KMS-11 (cell line): ENCODE measurements around the gene ADISSP.

Experiments used
- H2AFZ ChIP-seq: fragments of 200-600 bp; sonication (generic); 2 replicates; pipeline ENCODE4 v1.6.1; 2016; ENCODE audit warnings: antibody characterized with exemption, mixed run types, low read depth
- H3K27ac ChIP-seq: fragments of 200-600 bp; sonication (generic); 2 replicates; pipeline ENCODE4 v1.6.1; 2016; ENCODE audit warnings: mild to moderate bottlenecking, mixed run types
- H3K27me3 ChIP-seq: fragments of 200-600 bp; sonication (generic); 2 replicates; pipeline ENCODE4 v1.6.1; 2017; ENCODE audit warnings: mild to moderate bottlenecking, low read depth, mixed run types, moderate library complexity; ENCODE audit not compliant: insufficient read depth
- H3K36me3 ChIP-seq: fragments of 200-600 bp; sonication (generic); 2 replicates; pipeline ENCODE4 v1.6.1; 2017; ENCODE audit warnings: mild to moderate bottlenecking, mixed run types; ENCODE audit not compliant: insufficient read depth
- H3K4me1 ChIP-seq: fragments of 200-600 bp; sonication (generic); 2 replicates; pipeline ENCODE4 v1.6.1; 2016; ENCODE audit warnings: mild to moderate bottlenecking, low read depth, mixed run types; ENCODE audit not compliant: poor library complexity, severe bottlenecking
- H3K4me2 ChIP-seq: fragments of 200-600 bp; sonication (generic); 2 replicates; pipeline ENCODE4 v1.7.0; 2016; ENCODE audit warnings: mild to moderate bottlenecking, mixed run types
- H3K4me3 ChIP-seq: fragments of 200-600 bp; sonication (generic); IDR thresholded peaks from 2 replicates; pipeline ENCODE4 v1.6.1; 2017; ENCODE audit warnings: low read depth, low read length, mixed read lengths; ENCODE audit not compliant: insufficient read depth
- H3K79me2 ChIP-seq: fragments of 200-600 bp; sonication (generic); 2 replicates; pipeline ENCODE4 v1.6.1; 2016; ENCODE audit warnings: low read depth, mixed run types; ENCODE audit not compliant: insufficient read depth
- H3K9ac ChIP-seq: fragments of 200-600 bp; sonication (generic); 2 replicates; pipeline ENCODE4 v1.6.1; 2016; ENCODE audit warnings: mild to moderate bottlenecking, mixed run types
- H4K20me1 ChIP-seq: fragments of 200-600 bp; sonication (generic); 2 replicates; pipeline ENCODE4 v1.6.1; 2016; ENCODE audit warnings: mild to moderate bottlenecking, mixed run types; ENCODE audit not compliant: insufficient read depth
- TF ChIP-seq, protein P1 (sequence below): fragments of 200-600 bp; sonication (generic); conservative IDR thresholded peaks from 2 replicates; pipeline ENCODE4 v1.6.1; 2017; ENCODE audit warnings: low read depth, mild to moderate bottlenecking, antibody characterized with exemption, low read length, moderate library complexity, mixed read lengths

ADISSP gene

DNA sequence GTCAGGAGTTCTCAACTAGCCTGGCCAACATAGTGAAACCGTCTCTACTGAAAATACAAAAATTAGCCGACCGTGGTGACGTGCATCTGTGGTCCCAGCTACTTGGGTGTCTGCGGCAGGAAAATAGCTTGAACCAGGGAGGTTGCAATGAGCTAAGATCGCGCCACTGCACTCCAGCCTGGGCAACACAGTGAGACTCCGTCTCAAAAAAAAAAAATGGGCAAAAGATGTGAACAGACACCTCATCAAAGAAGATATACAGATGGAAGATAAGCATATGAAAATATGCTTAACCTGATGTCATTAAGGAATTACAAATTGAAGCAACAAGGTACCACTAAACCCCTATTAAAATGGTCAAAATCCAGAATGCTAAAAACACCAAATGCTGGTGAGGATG, 44.3 kb downstream of the ADISSP start:
- Histone ChIP-seq H3K4me3 (no peak overlapping the region), H2AFZ (no peak overlapping the region), H3K9ac (no peak overlapping the region), H3K27me3 (no peaks in the 10 kb centered on the region), H3K4me2 (no peak overlapping the region), H3K4me1 (peaks cover 7% of the 10 kb centered on the region), H3K79me2 (no peaks in the 10 kb centered on the region), H3K36me3 (no peaks in the 10 kb centered on the region), H4K20me1 (no peaks in the 10 kb centered on the region), H3K27ac (no peak overlapping the region)
- TF ChIP-seq, protein P1, sequence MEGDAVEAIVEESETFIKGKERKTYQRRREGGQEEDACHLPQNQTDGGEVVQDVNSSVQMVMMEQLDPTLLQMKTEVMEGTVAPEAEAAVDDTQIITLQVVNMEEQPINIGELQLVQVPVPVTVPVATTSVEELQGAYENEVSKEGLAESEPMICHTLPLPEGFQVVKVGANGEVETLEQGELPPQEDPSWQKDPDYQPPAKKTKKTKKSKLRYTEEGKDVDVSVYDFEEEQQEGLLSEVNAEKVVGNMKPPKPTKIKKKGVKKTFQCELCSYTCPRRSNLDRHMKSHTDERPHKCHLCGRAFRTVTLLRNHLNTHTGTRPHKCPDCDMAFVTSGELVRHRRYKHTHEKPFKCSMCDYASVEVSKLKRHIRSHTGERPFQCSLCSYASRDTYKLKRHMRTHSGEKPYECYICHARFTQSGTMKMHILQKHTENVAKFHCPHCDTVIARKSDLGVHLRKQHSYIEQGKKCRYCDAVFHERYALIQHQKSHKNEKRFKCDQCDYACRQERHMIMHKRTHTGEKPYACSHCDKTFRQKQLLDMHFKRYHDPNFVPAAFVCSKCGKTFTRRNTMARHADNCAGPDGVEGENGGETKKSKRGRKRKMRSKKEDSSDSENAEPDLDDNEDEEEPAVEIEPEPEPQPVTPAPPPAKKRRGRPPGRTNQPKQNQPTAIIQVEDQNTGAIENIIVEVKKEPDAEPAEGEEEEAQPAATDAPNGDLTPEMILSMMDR, result no peak

DNA sequence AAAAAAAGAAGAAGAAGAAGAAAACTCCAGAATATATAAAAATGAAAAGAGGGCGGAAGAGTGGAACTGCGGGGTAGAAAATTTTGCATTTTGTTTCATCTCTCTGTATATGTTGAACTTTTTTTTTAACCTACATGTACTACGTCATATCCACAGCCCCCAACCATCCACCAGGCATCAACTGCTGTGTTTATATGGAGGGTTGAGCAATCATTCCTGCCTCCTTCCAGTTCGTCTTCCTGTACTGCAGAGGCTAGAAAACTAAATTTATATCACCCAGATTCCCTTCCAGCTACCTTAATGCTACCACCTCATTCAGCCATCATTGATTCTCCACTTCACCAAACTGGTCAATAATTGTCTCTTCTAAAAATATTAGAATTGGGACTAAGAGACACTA, 45.6 kb downstream of the ADISSP start:
- TF ChIP-seq, protein P1, result no peak
- Histone ChIP-seq H3K4me3 (no peak overlapping the region), H4K20me1 (no peaks in the 10 kb centered on the region)

DNA sequence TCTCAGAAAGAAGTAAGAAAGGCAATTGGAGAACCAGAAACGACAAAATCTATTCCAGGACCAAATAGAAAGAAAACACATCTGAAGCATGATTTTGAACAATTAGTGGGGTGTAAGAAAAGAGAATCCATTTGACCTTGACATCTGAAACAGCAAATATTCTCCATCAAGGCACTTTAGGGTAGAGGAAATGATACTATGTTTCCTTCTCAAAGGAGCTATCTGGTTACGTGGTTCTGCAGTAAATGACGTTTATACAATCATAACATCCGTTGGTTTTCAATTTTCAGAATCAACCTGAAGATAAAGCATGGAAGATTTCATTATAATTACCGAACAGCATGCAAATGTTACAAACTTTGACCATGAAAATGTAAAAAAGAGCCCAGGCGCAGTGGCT, 46.9 kb downstream of the ADISSP start:
- Histone ChIP-seq H3K9ac (no peak overlapping the region), H3K36me3 (no peaks in the 10 kb centered on the region), H3K27ac (no peak overlapping the region), H3K4me2 (no peak overlapping the region), H4K20me1 (no peaks in the 10 kb centered on the region), H3K79me2 (no peaks in the 10 kb centered on the region), H3K27me3 (no peaks in the 10 kb centered on the region), H2AFZ (no peak overlapping the region), H3K4me3 (no peak overlapping the region), H3K4me1 (peaks cover 7% of the 10 kb centered on the region)
- TF ChIP-seq, protein P1, result no peak

More for the DNA sequence above, 45.6 kb downstream of the ADISSP start:
- H3K27ac ChIP-seq, result no peak overlapping the region
- no peaks in the 10 kb centered on the region for H3K36me3 ChIP-seq
- no peaks in the 10 kb centered on the region for H3K27me3 ChIP-seq
- H3K79me2 ChIP-seq, result no peaks in the 10 kb centered on the region
- no peak overlapping the region for H3K9ac ChIP-seq
- no peak overlapping the region for H2AFZ ChIP-seq
- H3K4me2 ChIP-seq, result no peak overlapping the region
- H3K4me1 ChIP-seq, result peaks cover 7% of the 10 kb centered on the region

DNA sequence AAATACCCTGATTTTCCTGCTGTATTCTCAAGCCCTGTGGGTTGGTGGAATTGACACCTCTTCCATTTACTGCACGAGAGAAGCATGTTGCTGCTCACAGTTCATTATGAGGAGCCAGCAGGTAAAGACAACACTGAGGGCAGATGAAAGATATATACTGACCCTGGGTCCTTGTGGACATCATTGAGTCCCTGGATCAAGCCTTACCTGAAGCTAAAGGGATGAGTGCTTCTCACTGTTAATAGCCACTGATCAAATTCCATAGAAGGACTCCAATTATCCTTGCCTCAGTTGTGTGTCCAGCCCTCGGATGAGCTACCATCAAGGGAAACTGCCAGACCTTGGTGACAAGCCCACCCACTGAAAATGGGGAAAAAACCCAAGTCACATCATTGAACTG, 47.5 kb downstream of the ADISSP start:
- Histone ChIP-seq H4K20me1 (no peaks in the 10 kb centered on the region), H2AFZ (no peak overlapping the region), H3K4me2 (no peak overlapping the region), H3K4me1 (peaks cover 7% of the 10 kb centered on the region), H3K27me3 (no peaks in the 10 kb centered on the region), H3K36me3 (no peaks in the 10 kb centered on the region), H3K27ac (no peak overlapping the region), H3K4me3 (no peak overlapping the region), H3K9ac (no peak overlapping the region), H3K79me2 (no peaks in the 10 kb centered on the region)
- TF ChIP-seq, protein P1, result no peak
